HG03520 (cell line): Measurements from ENCODE around the gene ZNF143.

ENCODE experiments used
- ATAC-seq: cut with Tn5 transposase; IDR thresholded peaks from one replicate; pipeline ENCODE4 v1.9.1; 2021; ENCODE audit warnings: mild to moderate bottlenecking, moderate library complexity; ENCODE audit not compliant: unreplicated experiment

Gene ZNF143

DNA sequence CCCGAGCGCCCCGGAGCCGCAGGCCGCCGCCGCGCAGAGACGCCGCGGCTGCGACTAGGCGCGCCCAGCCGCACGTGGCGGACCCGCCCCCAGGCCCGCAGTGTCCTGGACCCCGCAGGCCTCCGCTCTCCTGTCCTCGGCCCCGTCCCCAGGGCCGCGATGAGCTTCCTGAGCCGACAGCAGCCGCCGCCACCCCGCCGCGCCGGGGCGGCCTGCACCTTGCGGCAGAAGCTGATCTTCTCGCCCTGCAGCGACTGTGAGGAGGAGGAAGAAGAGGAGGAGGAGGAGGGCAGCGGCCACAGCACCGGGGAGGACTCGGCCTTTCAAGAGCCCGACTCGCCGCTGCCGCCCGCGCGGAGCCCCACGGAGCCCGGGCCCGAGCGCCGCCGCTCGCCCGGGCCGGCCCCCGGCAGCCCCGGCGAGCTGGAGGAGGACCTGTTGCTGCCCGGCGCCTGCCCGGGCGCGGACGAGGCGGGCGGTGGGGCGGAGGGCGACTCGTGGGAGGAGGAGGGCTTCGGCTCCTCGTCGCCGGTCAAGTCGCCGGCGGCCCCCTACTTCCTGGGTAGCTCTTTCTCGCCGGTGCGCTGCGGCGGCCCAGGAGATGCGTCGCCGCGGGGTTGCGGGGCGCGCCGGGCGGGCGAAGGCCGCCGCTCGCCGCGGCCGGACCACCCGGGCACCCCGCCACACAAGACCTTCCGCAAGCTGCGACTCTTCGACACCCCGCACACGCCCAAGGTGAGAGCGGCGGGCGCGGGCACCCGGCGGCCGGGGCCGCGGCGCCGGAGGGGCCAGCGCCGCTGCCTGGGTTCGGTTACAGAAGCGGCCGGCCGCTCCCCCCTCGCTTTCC, 113.2 kb downstream of the ZNF143 start:
- ATAC-seq = peak; percentile 15

DNA sequence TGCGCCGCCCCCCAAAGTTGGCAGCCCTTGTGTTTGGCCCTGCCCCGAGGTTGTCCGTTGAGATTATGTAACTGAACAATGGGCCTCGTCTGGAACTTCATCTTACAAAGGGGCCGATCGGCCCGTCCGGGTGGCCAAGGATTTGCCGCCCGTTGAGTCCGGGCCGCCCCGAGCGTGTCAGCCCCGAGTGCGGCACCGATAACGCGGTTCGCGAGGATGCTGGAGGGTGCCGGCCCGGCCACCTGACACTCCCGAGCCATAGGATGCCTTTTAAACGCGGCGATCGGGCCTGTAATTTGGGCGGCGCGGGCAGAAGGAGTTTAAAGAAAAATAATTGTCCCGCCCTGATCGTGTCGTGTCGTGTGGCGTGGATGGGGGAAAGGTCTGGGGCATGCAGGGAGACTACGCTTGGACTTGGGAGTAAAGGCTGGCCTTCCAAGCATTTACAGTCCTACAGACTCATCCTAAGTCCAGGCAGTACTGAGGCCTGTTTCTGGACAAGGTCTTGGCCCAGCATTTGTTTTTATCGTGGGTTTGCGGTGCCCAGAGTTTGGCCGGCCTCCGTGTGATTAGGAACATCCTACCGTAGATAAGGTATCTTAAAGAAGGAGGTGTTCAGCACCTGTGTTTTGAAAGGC, 113.9 kb downstream of the ZNF143 start:
- no peak for ATAC-seq

DNA sequence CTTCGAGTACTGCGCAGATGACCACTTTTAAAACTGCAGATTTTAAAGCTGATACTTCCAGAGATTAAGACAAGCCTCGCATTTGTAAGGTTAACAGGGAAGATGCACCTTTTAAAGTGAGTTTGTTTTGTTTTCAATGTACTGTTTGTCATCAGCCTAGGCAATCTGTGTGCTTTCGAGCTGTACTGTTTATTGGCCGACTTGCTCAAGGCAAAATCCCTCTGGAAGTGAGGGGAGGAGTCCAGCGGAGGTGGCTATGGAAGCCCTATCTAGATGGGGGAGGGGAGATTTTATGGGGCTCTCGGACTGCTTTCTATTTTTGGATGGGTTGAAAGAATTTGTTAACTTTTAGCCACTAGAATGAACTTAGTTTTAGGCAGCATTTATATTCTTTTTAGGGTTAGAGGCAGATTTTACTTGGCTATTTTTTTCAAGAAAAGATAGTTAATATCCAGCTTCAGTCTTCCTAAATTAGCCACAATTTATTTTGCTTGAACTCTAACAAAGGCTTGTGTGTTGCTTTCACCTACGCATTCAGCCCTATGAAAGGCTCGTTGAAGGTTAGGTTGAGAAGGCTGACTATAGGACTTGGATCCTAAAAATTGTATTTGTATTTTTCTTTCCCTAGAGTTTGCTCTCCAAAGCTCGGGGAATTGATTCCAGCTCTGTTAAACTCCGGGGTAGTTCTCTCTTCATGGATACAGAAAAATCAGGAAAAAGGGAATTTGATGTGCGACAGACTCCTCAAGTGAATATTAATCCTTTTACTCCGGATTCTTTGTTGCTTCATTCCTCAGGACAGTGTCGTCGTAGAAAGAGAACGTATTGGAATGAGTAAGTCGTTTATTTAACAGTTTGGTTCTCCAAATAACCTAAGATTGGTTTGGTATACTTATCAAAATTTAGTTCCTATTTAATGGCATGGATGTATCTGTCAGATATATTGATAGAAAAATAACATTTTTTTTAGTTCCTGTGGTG, 114.7 kb downstream of the ZNF143 start:
- no peak for ATAC-seq

DNA sequence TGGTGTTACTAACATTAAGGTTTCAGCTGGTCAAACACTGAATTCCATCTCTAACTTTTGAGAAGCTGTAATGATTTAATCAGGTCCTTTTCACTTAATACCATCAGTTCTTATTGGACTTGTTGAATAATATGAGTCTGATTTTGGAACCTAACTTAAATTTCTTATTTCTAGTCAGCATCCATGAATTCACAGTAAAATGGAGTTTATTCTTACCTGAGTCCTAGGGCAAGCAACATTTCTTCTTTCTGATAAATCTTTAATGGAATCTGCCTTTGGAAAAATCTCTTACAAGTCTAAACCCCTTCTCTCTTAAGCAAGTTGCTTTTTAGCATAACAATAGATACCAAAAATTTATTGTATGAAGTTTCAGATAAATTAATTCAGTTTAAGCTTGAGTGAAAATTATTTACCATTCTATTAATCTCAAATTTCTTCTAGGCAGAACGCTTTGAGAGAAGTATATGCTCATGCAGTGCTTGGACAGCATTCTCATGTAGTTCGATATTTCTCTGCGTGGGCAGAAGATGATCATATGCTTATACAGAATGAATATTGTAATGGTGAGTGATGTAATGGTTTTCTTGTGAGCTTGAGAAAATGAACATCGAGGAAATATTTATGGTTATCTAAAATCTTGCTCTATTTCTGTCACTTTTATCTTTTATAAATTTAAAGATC, 116.0 kb downstream of the ZNF143 start:
- no peak for ATAC-seq

DNA sequence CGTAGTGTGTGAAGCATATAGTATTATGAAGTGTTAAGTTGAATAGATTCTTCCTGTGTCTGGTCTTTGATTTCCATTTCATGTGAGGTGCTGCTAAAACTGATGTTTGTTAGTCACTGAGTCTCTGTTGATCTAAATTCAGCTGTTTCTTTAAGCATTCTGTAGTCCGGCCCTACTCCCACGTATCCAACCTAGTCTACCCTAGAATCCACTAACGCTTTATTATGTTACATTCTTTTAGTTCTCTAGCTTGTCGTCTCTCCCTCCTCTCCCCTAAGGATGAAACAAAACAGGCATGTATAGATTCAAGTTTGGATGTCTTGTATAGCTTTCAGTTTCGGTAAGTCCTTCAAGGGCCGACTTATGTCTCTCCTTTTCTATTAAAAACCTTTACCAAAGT, 116.7 kb downstream of the ZNF143 start:
- no peak for ATAC-seq
